Measurements from ENCODE around the gene OTOR. TPM values are rescaled to one million over a fixed set of nuclear protein-coding genes. Genes with fewer than 3 reads are reported as not detected.

The OTOR gene, protein sequence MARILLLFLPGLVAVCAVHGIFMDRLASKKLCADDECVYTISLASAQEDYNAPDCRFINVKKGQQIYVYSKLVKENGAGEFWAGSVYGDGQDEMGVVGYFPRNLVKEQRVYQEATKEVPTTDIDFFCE
- total RNA-seq, result not detected in 2 replicates

DNA sequence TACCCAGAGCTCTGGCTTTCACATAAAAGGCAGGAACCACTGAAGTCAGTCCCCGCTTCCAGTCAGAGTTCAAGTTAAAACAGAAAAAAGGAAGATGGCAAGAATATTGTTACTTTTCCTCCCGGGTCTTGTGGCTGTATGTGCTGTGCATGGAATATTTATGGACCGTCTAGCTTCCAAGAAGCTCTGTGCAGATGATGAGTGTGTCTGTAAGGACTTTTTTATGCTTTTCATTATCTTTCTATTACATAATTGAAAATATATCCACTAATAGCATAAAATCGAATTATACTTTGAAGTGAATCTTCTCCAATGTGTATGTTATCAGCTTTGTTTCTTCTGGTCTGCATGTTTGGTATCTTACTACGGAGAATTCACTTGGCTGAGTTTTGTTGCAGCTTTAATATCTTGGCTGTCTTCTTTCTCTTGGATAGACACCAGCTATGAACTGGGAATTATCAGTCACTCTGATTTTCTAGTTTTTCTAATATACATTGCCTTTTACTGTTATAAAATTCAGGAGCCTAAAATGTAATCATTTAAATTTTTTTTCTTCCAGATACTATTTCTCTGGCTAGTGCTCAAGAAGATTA lies at the start of gene OTOR:
TSS of gene OTOR (plus strand) at position 51 of the 593 bp plus-strand sequence. CDS start at position 95, 44 bp downstream.

DNA sequence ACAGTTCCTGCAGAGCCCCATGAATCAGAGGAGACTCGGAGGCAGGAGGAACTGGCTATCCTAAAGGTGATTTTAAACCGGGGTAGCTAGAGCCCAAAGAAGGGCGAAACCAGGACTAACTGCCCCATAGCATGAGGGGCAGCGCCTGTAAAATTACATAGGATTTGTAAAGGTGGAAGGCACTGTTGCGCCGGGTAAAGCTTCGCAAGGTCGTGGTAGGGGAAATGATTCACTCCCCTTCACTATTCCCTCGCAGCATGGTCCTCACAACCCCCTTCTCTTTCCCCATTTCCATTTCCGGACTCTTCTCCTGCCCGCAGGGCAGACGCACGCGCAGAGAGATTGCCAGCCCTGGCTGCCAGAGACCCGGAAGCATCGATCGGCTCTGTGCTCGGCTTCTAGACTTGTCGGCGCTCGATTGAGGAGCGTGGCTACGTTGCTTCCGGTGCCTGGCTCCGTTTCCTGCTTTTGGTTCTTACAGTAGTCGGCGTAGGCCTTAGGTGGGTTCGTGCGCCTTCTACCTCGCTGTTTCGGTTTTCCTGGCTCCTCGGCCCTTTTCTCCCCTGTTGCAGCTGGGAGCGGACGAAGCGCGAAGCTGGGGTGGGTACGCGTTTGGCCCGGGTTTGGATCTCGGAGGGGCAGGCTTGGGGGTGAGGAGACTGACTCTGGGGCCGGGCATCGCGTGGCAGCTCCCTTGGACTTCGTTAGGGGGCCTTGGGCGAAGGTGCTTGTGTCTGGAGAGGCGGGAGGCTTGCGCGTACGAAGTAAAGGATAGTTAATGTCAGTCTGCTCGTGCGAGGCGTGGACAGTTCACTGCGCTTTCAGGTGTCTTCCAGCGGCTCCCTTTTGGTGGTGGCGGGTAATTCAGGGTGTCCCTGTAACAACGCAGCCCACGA lies 18.3 kb upstream of the OTOR start, which contains the start of gene SNRPB2:
TSS of gene SNRPB2 (plus strand) at position 462 of the 896 bp plus-strand sequence. CDS start 1,677 bp downstream, outside the sequence.

Other genes with a start within 250 kb of the OTOR start
- 9.9 and 10.1 TPM in 2 replicates for gene KIF16B, start 174.9 kb upstream of the OTOR start, total RNA-seq
- 45.2 and 51.6 TPM in 2 replicates for gene SNRPB2, start 18.3 kb upstream of the OTOR start, total RNA-seq

Measured in airway epithelial cell (primary cell).